Measurements from ENCODE around the gene ZNF227.
A peak's percentile ranks its signal among the peaks of the same experiment; 100 is the strongest.
"Not testable (repeated sequence)": the region's sequence is repeated elsewhere in the genome, so short reads cannot be mapped to it uniquely, and the experiment has no call there.

Gene ZNF227

DNA sequence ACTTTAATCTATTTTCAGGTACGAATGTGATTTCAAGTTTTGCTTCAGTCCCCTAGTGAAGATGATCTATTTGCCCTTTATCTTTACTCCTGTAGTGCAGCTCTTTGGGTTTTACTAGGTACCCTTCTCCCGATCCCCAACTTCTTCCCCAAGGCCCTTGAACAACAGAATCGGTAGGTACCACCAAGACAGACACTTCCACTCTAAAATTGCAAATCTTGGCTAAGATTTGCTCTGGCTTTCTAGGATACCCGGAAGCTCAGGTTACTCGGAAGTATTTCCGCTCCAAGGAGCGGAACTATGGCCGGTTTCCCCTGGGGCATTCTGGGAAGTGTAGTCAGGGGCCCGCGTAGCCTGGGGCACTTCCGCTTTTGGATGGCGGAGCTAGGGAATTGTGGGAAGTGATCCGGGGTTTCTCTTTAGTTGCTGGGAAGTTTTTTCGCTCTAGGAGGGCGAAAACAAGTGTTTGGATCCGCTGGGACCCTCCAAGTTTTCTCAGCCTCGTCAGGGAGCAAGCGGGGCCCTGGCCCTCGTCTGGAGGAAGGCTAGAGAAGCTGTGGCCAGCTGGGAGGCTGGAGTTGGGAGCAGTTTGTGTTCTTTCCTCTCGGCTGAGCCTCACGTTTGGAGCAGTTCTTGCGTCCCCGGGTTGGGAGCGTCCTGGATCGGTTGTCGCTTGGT lies 5.1 kb upstream of the ZNF227 start:
- Histone ChIP-seq H3K9ac (no peak overlapping the region), H3K9me3 (ENCODE audit: control insufficient read depth, low read length) (no peaks in the 10 kb centered on the region), H3K27ac (peak overlapping the region; percentile 69), H3K36me3 (ENCODE audit: control insufficient read depth, insufficient read depth, low read length) (no peaks in the 10 kb centered on the region), H3K79me2 (no peaks in the 10 kb centered on the region), H2AFZ (peak overlapping the region; percentile 79), H3K4me3 (ENCODE audit: low read depth, low read length) (peak overlapping the region; percentile 94), H3K4me1 (no peaks in the 10 kb centered on the region), H3K4me2 (ENCODE audit: low read length) (peak overlapping the region; percentile 88), H3K27me3 (ENCODE audit: control insufficient read depth, insufficient read depth, low read length) (no peaks in the 10 kb centered on the region)
- TF ChIP-seq, protein P1, sequence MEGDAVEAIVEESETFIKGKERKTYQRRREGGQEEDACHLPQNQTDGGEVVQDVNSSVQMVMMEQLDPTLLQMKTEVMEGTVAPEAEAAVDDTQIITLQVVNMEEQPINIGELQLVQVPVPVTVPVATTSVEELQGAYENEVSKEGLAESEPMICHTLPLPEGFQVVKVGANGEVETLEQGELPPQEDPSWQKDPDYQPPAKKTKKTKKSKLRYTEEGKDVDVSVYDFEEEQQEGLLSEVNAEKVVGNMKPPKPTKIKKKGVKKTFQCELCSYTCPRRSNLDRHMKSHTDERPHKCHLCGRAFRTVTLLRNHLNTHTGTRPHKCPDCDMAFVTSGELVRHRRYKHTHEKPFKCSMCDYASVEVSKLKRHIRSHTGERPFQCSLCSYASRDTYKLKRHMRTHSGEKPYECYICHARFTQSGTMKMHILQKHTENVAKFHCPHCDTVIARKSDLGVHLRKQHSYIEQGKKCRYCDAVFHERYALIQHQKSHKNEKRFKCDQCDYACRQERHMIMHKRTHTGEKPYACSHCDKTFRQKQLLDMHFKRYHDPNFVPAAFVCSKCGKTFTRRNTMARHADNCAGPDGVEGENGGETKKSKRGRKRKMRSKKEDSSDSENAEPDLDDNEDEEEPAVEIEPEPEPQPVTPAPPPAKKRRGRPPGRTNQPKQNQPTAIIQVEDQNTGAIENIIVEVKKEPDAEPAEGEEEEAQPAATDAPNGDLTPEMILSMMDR (IDR thresholded peaks at IDR 0.05): no peak

DNA sequence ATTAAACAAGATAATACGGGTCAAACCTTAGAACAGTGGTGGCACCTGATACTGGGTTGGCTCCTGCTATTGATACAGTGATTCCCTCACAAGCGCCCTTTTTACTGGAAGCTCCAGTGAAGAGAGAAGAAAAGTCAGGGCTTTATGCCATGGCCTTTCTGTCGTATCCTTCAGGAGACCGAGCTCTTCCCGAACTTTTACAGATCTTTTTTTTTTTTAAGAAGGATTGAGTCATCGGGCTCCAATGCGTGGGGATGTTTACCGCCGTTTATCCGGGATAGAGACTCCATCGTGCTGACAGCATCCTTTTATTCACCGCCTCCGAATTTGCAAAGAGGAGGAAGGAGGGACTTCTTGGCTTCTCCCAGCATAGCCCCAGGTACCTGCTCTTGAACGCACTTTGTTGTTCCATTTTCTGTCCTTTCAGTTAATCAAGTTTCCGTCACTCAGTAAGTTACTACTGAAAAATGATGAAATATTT lies 574 bp downstream of the ZNF227 start:
- peaks cover 2% of the 10 kb centered on the region for H3K36me3 ChIP-seq (ENCODE audit: control insufficient read depth, insufficient read depth, low read length)
- H3K27ac ChIP-seq: peak overlapping the region; percentile 82
- H3K27me3 ChIP-seq (ENCODE audit: control insufficient read depth, insufficient read depth, low read length): no peaks in the 10 kb centered on the region
- peaks cover 8% of the 10 kb centered on the region for H3K79me2 ChIP-seq
- H3K4me3 ChIP-seq (ENCODE audit: low read depth, low read length): peak overlapping the region; percentile 87
- peak overlapping the region; percentile 83 for H3K4me2 ChIP-seq (ENCODE audit: low read length)
- peak overlapping the region; percentile 86 for H3K9ac ChIP-seq
- H3K4me1 ChIP-seq: no peaks in the 10 kb centered on the region
- H2AFZ ChIP-seq: peak overlapping the region; percentile 95
- H3K9me3 ChIP-seq (ENCODE audit: control insufficient read depth, low read length): no peaks in the 10 kb centered on the region
- TF ChIP-seq, protein P1 (IDR thresholded peaks at IDR 0.05): no peak

DNA sequence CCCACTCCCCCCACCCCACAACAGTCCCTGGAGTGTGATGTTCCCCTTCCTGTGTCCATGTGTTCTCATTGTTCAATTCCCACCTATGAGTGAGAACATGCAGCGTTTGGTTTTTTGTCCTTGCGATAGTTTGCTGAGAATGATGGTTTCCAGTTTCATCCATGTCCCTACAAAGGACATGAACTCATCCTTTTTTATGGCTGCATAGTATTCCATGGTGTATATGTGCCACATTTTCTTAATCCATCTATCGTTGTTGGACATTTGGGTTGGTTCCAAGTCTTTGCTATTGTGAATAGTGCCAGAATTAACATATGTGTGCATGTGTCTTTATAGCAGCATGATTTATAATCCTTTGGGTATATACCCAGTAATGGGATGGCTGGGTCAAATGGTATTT lies 7.6 kb downstream of the ZNF227 start:
- not testable (repeated sequence) for H2AFZ ChIP-seq; H3K4me1 ChIP-seq; H3K27me3 ChIP-seq (ENCODE audit: control insufficient read depth, insufficient read depth, low read length); H3K27ac ChIP-seq; H3K9ac ChIP-seq; H3K4me2 ChIP-seq (ENCODE audit: low read length); H3K4me3 ChIP-seq (ENCODE audit: low read depth, low read length); H3K9me3 ChIP-seq (ENCODE audit: control insufficient read depth, low read length); H3K36me3 ChIP-seq (ENCODE audit: control insufficient read depth, insufficient read depth, low read length)
- H3K79me2 ChIP-seq: peaks cover 10% of the 10 kb centered on the region

DNA sequence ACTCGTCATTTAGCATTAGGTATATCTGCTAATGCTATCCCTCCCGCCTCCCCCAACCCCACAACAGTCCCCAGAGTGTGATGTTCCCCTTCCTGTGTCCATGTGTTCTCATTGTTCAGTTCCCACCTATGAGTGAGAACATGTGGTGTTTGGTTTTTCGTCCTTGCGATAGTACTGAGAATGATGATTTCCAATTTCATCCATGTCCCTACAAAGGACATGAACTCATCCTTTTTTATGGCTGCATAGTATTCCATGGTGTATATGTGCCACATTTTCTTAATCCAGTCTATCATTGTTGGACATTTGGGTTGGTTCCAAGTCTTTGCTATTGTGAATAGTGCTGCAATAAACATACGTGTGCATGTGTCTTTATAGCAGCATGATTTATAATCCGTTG lies 8.4 kb downstream of the ZNF227 start:
- not testable (repeated sequence) for H3K4me2 ChIP-seq (ENCODE audit: low read length); H3K27ac ChIP-seq; H3K9ac ChIP-seq; H3K4me1 ChIP-seq; H3K4me3 ChIP-seq (ENCODE audit: low read depth, low read length); H2AFZ ChIP-seq; H3K9me3 ChIP-seq (ENCODE audit: control insufficient read depth, low read length); H3K27me3 ChIP-seq (ENCODE audit: control insufficient read depth, insufficient read depth, low read length); H3K36me3 ChIP-seq (ENCODE audit: control insufficient read depth, insufficient read depth, low read length)
- peaks cover 11% of the 10 kb centered on the region for H3K79me2 ChIP-seq

DNA sequence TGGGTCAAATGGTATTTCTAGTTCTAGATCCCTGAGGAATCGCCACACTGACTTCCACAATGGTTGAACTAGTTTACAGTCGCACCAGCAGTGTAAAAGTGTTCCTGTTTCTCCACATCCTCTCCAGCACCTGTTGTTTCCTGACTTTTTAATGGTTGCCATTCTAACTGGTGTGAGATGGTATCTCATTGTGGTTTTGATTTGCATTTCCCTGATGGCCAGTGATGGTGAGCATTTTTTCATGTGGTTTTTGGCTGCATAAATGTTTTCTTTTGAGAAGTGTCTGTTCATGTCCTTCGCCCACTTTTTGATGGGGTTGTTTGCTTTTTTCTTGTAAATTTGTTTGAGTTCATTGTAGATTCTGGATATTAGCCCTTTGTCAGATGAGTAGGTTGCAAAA lies 9.0 kb downstream of the ZNF227 start:
- not testable (repeated sequence) for H3K36me3 ChIP-seq (ENCODE audit: control insufficient read depth, insufficient read depth, low read length); H3K4me2 ChIP-seq (ENCODE audit: low read length); H3K9ac ChIP-seq; H3K27ac ChIP-seq; H3K27me3 ChIP-seq (ENCODE audit: control insufficient read depth, insufficient read depth, low read length); H3K4me1 ChIP-seq; H3K9me3 ChIP-seq (ENCODE audit: control insufficient read depth, low read length); H3K4me3 ChIP-seq (ENCODE audit: low read depth, low read length); H2AFZ ChIP-seq
- peaks cover 16% of the 10 kb centered on the region for H3K79me2 ChIP-seq

DNA sequence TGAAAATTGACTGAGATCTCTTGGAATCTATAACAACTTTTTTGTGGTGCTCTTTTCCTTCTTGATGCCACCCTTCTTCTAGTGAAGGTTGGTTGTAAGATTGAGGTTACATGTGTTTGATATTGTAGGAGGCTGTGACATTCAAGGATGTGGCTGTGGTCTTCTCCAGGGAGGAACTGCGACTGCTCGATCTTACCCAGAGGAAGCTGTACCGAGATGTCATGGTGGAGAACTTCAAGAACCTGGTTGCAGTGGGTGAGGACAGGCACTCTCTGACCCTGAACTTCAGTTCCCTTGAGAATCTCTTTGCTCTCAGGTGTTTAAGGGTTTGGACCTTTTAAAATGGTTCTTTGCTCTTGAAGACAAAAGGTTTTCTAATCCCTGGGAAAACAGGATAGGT lies 16.0 kb downstream of the ZNF227 start:
- Histone ChIP-seq H3K27ac (no peak overlapping the region), H3K4me2 (ENCODE audit: low read length) (no peak overlapping the region), H3K27me3 (ENCODE audit: control insufficient read depth, insufficient read depth, low read length) (no peaks in the 10 kb centered on the region), H3K36me3 (ENCODE audit: control insufficient read depth, insufficient read depth, low read length) (no peaks in the 10 kb centered on the region), H3K9me3 (ENCODE audit: control insufficient read depth, low read length) (no peaks in the 10 kb centered on the region), H3K4me1 (no peaks in the 10 kb centered on the region), H3K4me3 (ENCODE audit: low read depth, low read length) (no peak overlapping the region), H3K79me2 (peaks cover 20% of the 10 kb centered on the region), H2AFZ (no peak overlapping the region), H3K9ac (no peak overlapping the region)
- TF ChIP-seq, protein P1 (IDR thresholded peaks at IDR 0.05): no peak
